Activated CD4-positive, alpha-beta T cell treated with anti-CD3 and anti-CD28 coated beads, Interleukin-2, amount 10 ng/mL, durations not matched to agents 7 days and 5 days (primary cell): ENCODE data around the gene PAPSS1. TPM values are rescaled to one million over a fixed set of nuclear protein-coding genes. Genes with fewer than 3 reads are reported as not detected.

Experiments
- CTCF ChIA-PET: fragments of 350-600 bp; sonication (Branson Sonifier 250); formaldehyde crosslinking; loops from one replicate; lab custom pipeline; 2021; ENCODE audit warnings: antibody characterized with exemption; lab: Charles Lee
- POLR2A ChIA-PET: fragments of 350-600 bp; sonication (Branson Sonifier 250); formaldehyde crosslinking; loops from one replicate; lab custom pipeline; 2021; ENCODE audit warnings: antibody characterized with exemption; lab: Charles Lee
- DNase-seq: peaks from one replicate; pipeline ENCODE4 v3.0.0-alpha.2; 2020
- H3K27ac Mint-ChIP-seq: one replicate; pipeline ENCODE4 v1.8.0; 2021; ENCODE audit warnings: mild to moderate bottlenecking, moderate library complexity, mixed read lengths
- H3K27me3 Mint-ChIP-seq: one replicate; pipeline ENCODE4 v1.8.0; 2021; ENCODE audit warnings: mixed read lengths
- H3K36me3 Mint-ChIP-seq: one replicate; pipeline ENCODE4 v1.8.0; 2021; ENCODE audit warnings: low read depth, mixed read lengths
- H3K4me1 Mint-ChIP-seq: one replicate; pipeline ENCODE4 v1.8.0; 2021; ENCODE audit warnings: mixed read lengths
- H3K4me3 Mint-ChIP-seq: one replicate; pipeline ENCODE4 v1.8.0; 2021; ENCODE audit warnings: mild to moderate bottlenecking, moderate library complexity, mixed read lengths
- H3K9me3 Mint-ChIP-seq: one replicate; pipeline ENCODE4 v1.8.0; 2021; ENCODE audit warnings: mixed read lengths
- total RNA-seq, 2 experiments: library from RNA; stranded (reverse); gene quantifications; one replicate each; pipeline ENCODE4 v1.2.3, GENCODE V29; 2021

PAPSS1 gene
- total RNA-seq, result 10 to 100 TPM; 17.5 to 19.6 TPM

DNA sequence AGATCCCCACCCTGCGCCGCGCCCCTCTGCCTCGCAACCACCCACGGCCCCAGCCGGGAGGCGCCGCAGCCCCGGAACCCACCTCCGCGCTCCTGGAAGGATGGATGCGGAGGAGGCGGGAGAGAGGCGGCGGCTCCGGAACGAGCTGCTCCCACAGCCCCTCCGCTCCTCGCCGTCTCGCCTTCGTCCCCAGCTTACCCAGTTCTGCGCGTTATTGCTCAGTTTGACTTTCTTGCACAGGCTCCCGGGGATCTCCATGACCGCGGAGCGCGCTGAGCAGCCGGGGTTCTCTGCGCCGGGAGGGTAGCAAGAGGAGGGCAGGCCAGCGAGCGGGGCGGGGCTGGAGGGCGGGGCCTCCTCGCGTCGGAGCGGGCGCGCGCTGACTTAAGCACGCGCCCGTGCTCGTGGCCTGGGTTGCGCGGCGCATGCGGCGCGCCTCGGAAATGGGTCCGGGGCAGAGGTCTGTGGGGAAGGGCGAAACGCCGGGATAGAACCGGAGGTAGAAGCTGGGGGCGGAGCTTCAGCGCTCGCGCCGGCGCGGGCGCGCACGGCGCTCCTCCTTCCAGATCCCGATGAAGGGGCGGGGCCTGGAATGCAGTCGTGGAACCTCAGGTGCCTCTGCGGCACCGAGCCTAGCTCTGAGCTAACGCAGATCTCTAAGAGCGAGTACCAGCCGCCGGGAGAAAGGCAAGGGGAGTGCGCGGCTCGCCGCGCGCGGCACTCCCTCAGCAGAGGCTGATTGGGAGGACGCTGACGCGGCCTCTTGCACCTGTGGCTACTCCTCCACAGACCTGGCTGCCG lies at the start of gene PAPSS1:
PAPSS1 (minus strand) TSS at position 313 of the 801 bp plus-strand sequence; CDS start at position 258, 55 bp downstream.
- peak; percentile 95 for DNase-seq
- Mint-ChIP-seq H3K9me3 (no peaks in the 10 kb centered on the region), H3K4me3 (peak within 1 kb of the TSS; percentile 84), H3K27me3 (no peaks in the 10 kb centered on the region), H3K27ac (peak within 1 kb of the TSS; percentile 95), H3K4me1 (peaks cover 28% of the 10 kb centered on the region), H3K36me3 (peaks cover 2% of the 10 kb centered on the region)
- CTCF ChIA-PET, result interaction anchor here (0.6 to 1.7 kb wide), 5 partner anchors 14 to 1407 kb away, joined by 3 to 7 read pairs (median 3); no protein-coding TSS in a partner anchor
- POLR2A ChIA-PET, result interaction anchor here (0.8 kb wide), 1 partner anchor 209 kb away, joined by 6 read pairs; no protein-coding TSS in a partner anchor

DNA sequence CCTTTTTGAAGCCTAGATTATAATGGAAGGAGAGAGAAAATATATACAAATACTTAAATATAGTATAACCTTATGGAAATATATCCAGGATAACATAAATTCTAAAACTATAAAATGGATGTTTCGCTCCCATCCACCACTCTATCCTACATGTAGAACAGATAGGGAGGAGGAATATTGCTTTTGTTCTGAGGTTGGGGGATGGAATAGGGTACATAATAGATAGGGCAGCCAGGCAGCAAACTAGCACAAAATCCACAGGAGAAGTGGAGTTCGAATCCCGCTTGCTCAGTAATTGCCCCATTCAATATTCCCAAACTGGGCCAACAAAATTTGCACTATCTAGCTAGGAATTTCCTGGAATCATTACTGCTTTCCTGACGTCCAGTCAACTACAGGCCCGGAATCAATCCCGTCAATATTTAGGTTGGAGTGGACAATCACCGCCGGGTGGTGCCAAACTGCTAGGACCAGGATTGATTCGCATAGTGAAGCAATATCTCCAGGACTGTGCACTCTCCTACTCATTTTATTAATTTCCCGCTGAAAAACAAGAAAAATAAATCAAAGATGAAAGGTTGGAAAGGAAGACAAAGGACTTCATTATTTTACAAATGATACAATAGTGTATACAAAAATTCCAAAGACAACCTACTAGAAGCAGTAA lies 40.4 kb upstream of the PAPSS1 start:
- ChIA-PET POLR2A (no interaction called here), CTCF (no interaction called here)
- no peak overlapping the region for H3K4me3 Mint-ChIP-seq

DNA sequence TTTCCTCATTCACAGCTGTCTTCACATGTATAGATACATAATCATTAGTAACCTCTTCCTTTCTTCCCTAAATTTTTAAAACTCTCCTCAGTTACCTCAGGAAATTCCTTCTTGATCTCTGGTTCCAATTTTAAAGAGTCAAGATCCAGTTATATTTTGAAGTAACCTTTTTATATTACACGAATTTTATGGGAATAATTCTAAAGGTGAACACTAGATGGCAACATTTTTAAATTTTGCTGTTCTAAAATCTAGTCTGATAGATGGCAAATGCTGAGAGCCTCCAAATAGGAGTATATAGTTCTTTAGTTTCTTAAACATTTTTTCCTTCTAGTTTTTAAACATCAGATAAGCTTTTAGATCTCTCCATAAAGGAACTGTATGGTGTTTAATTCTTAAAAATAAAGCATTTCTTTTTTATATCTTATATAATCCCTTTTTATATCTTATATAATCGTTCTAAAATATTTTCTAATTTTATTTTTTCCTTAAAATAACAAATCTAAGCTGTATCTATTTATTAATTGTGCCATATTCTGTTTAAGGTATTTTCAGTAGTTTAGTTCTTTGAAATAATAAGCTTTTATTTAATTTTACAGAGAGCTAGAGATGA lies 37.9 kb upstream of the PAPSS1 start:
- H3K4me1 Mint-ChIP-seq, result peaks cover 2% of the 10 kb centered on the region
- H3K27ac Mint-ChIP-seq, result no peak overlapping the region
- H3K27me3 Mint-ChIP-seq, result peaks cover 16% of the 10 kb centered on the region
- H3K9me3 Mint-ChIP-seq, result no peaks in the 10 kb centered on the region
- POLR2A ChIA-PET, result no interaction called here
- CTCF ChIA-PET, result interaction anchor here (0.7 kb wide), 1 partner anchor 72 kb away, joined by 3 read pairs; no protein-coding TSS in a partner anchor
- no peak overlapping the region for H3K4me3 Mint-ChIP-seq
- H3K36me3 Mint-ChIP-seq, result no peaks in the 10 kb centered on the region
- no peak for DNase-seq

More for the DNA sequence above, 40.4 kb upstream of the PAPSS1 start:
- no peaks in the 10 kb centered on the region for H3K9me3 Mint-ChIP-seq
- no peak for DNase-seq
- H3K36me3 Mint-ChIP-seq, result no peaks in the 10 kb centered on the region
- peaks cover 2% of the 10 kb centered on the region for H3K4me1 Mint-ChIP-seq
- H3K27ac Mint-ChIP-seq, result no peak overlapping the region
- peaks cover 6% of the 10 kb centered on the region for H3K27me3 Mint-ChIP-seq

DNA sequence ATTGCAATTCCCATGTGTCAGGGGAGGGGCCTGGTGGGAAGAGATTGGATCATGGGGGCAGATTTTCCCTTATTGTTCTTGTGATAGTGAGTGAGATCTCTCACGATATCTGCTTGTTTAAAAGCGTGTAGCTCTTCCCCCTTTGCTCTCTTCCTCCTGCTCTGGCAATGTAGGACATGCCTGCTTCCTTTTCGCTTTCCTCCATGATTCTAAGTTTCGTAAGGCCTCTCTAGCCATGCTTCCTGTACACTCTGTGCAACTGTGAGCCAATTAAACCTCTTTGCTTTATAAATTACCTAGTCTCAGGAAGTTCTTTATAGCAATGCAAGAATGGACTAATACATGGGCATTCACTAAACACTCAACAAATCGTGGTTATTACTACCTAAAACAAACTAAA lies 37.2 kb upstream of the PAPSS1 start:
- no peaks in the 10 kb centered on the region for H3K36me3 Mint-ChIP-seq

DNA sequence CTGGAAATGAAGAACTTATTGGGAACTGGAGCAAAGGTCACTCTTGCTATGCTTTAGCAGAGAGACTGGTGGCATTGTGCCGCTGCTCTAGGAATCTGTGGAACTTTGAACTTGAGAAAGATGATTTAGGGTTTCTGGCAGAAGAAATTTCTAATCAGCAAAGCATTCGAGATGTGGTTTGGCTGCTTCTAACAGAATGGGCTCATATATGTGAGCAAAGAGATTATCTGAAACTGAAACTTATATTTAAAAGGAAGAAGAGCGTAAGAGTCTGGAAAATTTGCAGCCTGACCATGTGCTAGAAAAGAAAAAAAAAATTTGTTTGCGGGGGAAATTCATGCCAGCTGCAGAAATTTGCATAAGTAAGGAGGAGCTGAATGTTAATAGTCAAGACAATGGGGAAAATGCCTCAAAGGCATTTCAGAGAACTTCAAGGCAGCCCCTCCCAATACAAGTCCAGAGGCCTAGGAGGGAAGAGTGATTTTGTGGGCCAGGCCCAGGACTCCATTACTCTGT lies 35.9 kb upstream of the PAPSS1 start:
- DNase-seq, result no peak
- Mint-ChIP-seq H3K36me3 (no peaks in the 10 kb centered on the region), H3K27me3 (peaks cover 23% of the 10 kb centered on the region), H3K4me3 (no peak overlapping the region), H3K9me3 (no peaks in the 10 kb centered on the region), H3K4me1 (peaks cover 2% of the 10 kb centered on the region), H3K27ac (no peak overlapping the region)
- ChIA-PET POLR2A (no interaction called here), CTCF (no interaction called here)

More for the DNA sequence above, 37.2 kb upstream of the PAPSS1 start:
- Mint-ChIP-seq H3K27me3 (peaks cover 15% of the 10 kb centered on the region), H3K4me1 (peaks cover 2% of the 10 kb centered on the region), H3K27ac (no peak overlapping the region), H3K4me3 (no peak overlapping the region), H3K9me3 (no peaks in the 10 kb centered on the region)
- DNase-seq, result no peak
- CTCF ChIA-PET, result no interaction called here
- POLR2A ChIA-PET, result no interaction called here

DNA sequence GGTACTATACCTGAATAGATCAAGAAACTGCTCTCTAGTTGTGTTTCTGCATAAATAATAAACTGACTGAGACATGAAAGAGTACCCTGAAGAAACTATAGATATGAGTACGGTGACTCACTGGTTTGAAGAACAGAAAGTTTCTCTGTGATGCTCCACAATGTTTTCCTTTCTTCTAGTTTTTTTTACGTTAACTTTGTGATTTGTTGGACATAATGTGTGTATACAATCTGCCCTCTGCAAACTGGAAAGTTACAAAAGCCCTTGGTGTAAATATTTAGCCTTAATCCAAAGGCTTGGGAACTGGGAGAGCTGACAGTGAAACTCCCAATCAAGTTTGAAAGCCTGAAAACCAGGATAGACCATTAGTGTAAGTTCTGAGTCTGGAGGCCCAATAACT lies 31.6 kb upstream of the PAPSS1 start:
- Mint-ChIP-seq H3K27me3 (peaks cover 44% of the 10 kb centered on the region), H3K27ac (no peak overlapping the region), H3K9me3 (no peaks in the 10 kb centered on the region), H3K4me1 (peaks cover 2% of the 10 kb centered on the region), H3K36me3 (no peaks in the 10 kb centered on the region), H3K4me3 (no peak overlapping the region)
- ChIA-PET CTCF (no interaction called here), POLR2A (no interaction called here)
- no peak for DNase-seq

DNA sequence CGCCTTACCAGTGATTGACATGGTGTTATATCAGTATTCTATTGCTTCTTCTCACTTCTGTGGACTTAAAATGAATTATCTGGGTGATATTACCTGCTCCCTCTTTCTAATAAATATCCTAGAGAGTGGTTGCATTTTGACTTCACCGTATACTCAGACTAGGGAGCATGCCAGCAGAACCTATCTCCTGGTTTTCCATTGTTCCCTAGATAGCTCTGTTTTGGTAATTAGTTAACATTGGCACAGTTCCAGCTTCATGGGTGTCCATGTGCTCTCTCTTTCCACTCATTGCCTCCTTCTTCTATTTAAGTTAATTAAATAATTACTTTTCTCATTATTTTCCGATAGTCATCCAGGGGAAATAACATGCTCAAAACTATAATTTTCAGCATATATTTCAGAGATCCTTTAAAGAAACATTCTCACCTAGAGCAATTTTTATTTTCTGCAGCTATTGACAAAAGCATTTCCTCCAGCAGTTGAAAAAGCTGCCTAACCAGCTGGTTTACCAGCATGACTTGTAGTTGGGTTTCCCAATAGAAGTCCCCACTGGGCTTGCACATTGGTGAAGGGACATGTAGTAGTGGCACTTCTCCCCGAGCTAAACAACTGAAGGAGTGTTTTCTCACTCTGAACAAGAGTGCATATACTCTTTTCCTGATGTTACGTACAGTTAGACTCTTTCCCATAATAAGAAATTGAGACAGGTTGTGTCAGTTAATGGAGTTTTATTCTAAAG lies 27.9 kb upstream of the PAPSS1 start:
- Mint-ChIP-seq H3K27me3 (peaks cover 33% of the 10 kb centered on the region), H3K27ac (no peak overlapping the region), H3K4me1 (no peaks in the 10 kb centered on the region), H3K36me3 (no peaks in the 10 kb centered on the region), H3K9me3 (peaks cover 4% of the 10 kb centered on the region), H3K4me3 (no peak overlapping the region)
- CTCF ChIA-PET, result no interaction called here
- POLR2A ChIA-PET, result no interaction called here
- no peak for DNase-seq

DNA sequence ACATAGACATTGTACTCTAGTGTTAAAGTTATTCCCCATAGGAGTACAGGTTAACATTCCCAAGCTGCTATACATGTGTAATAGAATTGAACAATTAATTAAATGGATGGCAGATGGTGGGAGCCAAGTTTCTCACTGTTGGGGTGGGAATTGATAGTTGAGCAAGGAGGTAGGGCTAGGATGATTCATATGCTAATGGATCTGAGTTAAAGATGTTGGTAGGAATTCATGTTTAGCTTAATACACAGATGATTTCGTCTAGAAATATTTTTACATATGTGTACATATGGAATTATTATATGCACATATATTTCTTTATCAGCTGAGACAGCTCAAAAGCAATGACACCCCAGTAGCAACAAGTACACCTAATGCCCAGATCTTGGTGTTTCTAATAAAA lies 26.1 kb upstream of the PAPSS1 start:
- H3K27ac Mint-ChIP-seq, result no peak overlapping the region
- H3K4me3 Mint-ChIP-seq, result no peak overlapping the region
- no peaks in the 10 kb centered on the region for H3K36me3 Mint-ChIP-seq
- peaks cover 22% of the 10 kb centered on the region for H3K27me3 Mint-ChIP-seq
- no peak for DNase-seq
- peaks cover 4% of the 10 kb centered on the region for H3K9me3 Mint-ChIP-seq
- H3K4me1 Mint-ChIP-seq, result no peaks in the 10 kb centered on the region
- POLR2A ChIA-PET, result no interaction called here
- CTCF ChIA-PET, result no interaction called here

DNA sequence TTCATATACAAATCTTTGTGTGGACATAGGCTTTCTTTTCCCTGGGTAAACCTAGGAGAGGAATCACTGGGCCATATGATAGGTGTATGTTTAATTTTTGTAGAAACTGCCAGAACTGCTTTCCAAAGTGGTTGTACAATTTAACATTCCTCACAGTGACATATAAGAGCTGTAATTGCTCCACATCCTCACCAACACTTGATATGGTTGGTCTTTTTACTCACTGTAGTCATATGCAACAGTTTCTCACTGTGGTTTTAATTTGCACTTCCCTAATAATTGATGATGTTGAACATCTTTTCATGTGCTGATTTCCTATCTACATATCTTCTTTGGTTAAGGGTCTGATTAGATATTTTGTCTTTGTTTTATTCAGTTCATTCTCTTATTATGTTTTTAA lies 24.5 kb upstream of the PAPSS1 start:
- Mint-ChIP-seq H3K9me3 (peaks cover 4% of the 10 kb centered on the region), H3K36me3 (no peaks in the 10 kb centered on the region), H3K27me3 (peaks cover 16% of the 10 kb centered on the region), H3K4me1 (no peaks in the 10 kb centered on the region), H3K4me3 (no peak overlapping the region), H3K27ac (no peak overlapping the region)
- CTCF ChIA-PET, result no interaction called here
- no peak for DNase-seq
- POLR2A ChIA-PET, result no interaction called here

DNA sequence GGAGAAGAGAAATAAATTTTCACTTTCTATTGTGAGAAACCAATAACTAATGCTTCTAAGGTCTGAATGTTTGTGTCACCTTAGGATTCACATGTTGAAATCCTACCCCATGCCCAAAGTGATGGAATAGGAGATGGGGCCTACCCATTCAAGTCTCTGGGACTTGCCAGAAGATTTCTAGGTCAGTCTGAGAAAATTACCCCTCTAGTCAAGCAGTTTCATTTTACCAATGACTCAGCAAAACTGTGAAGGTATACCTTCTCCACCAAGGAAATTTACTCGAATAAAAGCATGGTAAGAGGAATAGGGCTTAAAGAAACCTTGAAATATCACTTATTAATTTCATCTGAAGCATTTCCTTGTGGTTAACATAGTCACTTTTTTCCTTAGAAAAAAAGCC lies 23.5 kb upstream of the PAPSS1 start:
- Mint-ChIP-seq H3K27me3 (peaks cover 10% of the 10 kb centered on the region), H3K9me3 (peaks cover 4% of the 10 kb centered on the region), H3K36me3 (no peaks in the 10 kb centered on the region), H3K4me1 (no peaks in the 10 kb centered on the region), H3K4me3 (no peak overlapping the region), H3K27ac (no peak overlapping the region)
- ChIA-PET POLR2A (no interaction called here), CTCF (no interaction called here)
- DNase-seq, result no peak

DNA sequence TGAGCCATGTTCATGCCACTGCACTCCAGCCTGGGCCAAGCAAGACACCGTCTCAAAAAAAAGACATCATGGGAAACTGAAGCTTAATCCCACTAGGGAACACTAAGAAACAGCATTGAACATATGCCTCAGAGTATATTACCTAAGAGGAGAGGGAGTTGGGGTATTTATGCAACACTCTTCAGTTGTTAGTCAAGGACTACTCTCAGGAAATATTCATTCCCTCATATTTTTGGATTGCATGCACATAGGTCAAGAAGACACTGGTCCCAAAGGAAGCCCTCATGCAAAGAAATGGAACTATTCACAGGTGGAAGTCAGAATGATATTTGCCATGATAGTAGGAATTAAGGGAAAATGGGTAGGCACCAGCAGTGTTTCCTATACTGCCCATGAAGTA lies 22.8 kb upstream of the PAPSS1 start:
- ChIA-PET CTCF (no interaction called here), POLR2A (no interaction called here)
- Mint-ChIP-seq H3K4me1 (no peaks in the 10 kb centered on the region), H3K4me3 (no peak overlapping the region), H3K27me3 (peaks cover 6% of the 10 kb centered on the region), H3K9me3 (peaks cover 4% of the 10 kb centered on the region), H3K27ac (no peak overlapping the region), H3K36me3 (no peaks in the 10 kb centered on the region)
- DNase-seq, result no peak

DNA sequence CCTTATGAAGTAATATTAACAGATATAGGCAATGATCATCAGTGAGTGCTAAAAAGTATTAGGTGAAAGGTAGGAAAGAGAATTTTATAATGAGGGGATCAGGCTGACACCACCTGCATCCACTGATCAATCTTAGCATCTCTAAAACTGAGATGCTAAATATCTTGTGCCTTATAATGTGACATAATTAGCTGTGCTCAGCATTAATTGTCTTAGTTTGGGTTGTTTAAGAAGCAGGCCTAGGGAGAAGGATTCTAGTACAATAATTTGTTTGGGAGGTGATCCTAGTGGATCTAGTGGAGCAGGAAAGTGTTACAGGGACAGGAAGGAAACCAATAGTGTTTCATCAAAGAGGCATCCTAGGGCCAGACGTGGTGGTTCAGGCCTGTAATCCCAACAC lies 22.2 kb upstream of the PAPSS1 start:
- DNase-seq, result no peak
- ChIA-PET CTCF (no interaction called here), POLR2A (no interaction called here)
- Mint-ChIP-seq H3K27me3 (peaks cover 4% of the 10 kb centered on the region), H3K36me3 (no peaks in the 10 kb centered on the region), H3K27ac (no peak overlapping the region), H3K4me3 (no peak overlapping the region), H3K4me1 (no peaks in the 10 kb centered on the region), H3K9me3 (peaks cover 4% of the 10 kb centered on the region)
